ENCODE measurements around the gene WDR36. TPM values are rescaled to one million over a fixed set of nuclear protein-coding genes. Genes with fewer than 3 reads are reported as not detected.

The WDR36 gene
- polyA plus RNA-seq, 3 donors, result 7.2 to 8.7 (median 8.2) TPM

GRCh38 chr5:111142932-111143331 lies 50.8 kb downstream of the WDR36 start:
- peaks cover 0 to 4% (median 0%) of the 10 kb centered on the region in 3 donors for H3K27me3 Mint-ChIP-seq (ENCODE audit: low read depth in 3 of 3)
- no peaks in the 10 kb centered on the region for H4K20me1 ChIP-seq (ENCODE audit: insufficient read depth, low read length)
- peaks cover 3% of the 10 kb centered on the region for H3K4me1 Mint-ChIP-seq
- H3K9me3 ChIP-seq (replicated peaks in 1 of 2; ENCODE audit: control insufficient read depth in 1 of 2, insufficient read depth in 1 of 2, low read length in 2 of 2), result no peaks in the 10 kb centered on the region
- no CpG with 5 or more reads among the region's 4 CpGs for WGBS (ENCODE audit: insufficient coverage)
- no peak for TF ChIP-seq CTCF (IDR thresholded peaks at IDR 0.05)
- no peak overlapping the region for H3K9ac ChIP-seq (ENCODE audit: insufficient read depth, low read length, poor library complexity, severe bottlenecking)
- H3K9me3 Mint-ChIP-seq, result peaks cover 0 to 2% (median 0%) of the 10 kb centered on the region in 7 donors
- DNase-seq, result no peak
- H3K4me1 ChIP-seq (ENCODE audit: control insufficient read depth in 1 of 2, insufficient read depth in 2 of 2, low read length in 2 of 2), result peaks cover 0 to under 1% of the 10 kb centered on the region in 2 donors
- H3K36me3 Mint-ChIP-seq, result no peaks in the 10 kb centered on the region
- no peaks in the 10 kb centered on the region for H3K27me3 ChIP-seq (ENCODE audit: control insufficient read depth in 2 of 2, insufficient read depth in 2 of 2, low read length in 2 of 2)
- intact Hi-C loops (cut with micrococcal nuclease), result no loop called here
- H3K4me3 ChIP-seq (replicated peaks in 1 of 3; ENCODE audit: low read depth in 2 of 3, low read length in 3 of 3), result no peak overlapping the region
- no peak overlapping the region for H3K27ac Mint-ChIP-seq
- H3K79me2 ChIP-seq (ENCODE audit: insufficient read depth, low read length), result no peaks in the 10 kb centered on the region
- no peak overlapping the region for H2AFZ ChIP-seq (ENCODE audit: insufficient read depth, low read depth, low read length, poor library complexity, severe bottlenecking)
- H3K27ac ChIP-seq (ENCODE audit: low read depth in 1 of 2, low read length in 2 of 2), result no peak overlapping the region
- H3K36me3 ChIP-seq (replicated peaks in 1 of 2; ENCODE audit: control insufficient read depth in 1 of 2, insufficient read depth in 2 of 2, low read length in 2 of 2), result no peaks in the 10 kb centered on the region
- H3K4me2 ChIP-seq (replicated peaks; ENCODE audit: extremely low read depth, low read length, poor library complexity, severe bottlenecking), result no peak overlapping the region
- H3K4me3 Mint-ChIP-seq, result no peak overlapping the region

GRCh38 chr5:111143910-111144309 lies 51.8 kb downstream of the WDR36 start:
- H3K79me2 ChIP-seq (ENCODE audit: insufficient read depth, low read length), result no peaks in the 10 kb centered on the region
- no peak overlapping the region for H3K27ac ChIP-seq (ENCODE audit: low read depth in 1 of 2, low read length in 2 of 2)
- no peak overlapping the region for H3K9ac ChIP-seq (ENCODE audit: insufficient read depth, low read length, poor library complexity, severe bottlenecking)
- TF ChIP-seq CTCF (IDR thresholded peaks at IDR 0.05), result no peak
- no peak overlapping the region for H3K4me2 ChIP-seq (replicated peaks; ENCODE audit: extremely low read depth, low read length, poor library complexity, severe bottlenecking)
- H3K27me3 ChIP-seq (ENCODE audit: control insufficient read depth in 2 of 2, insufficient read depth in 2 of 2, low read length in 2 of 2), result no peaks in the 10 kb centered on the region
- no peak overlapping the region for H3K4me3 ChIP-seq (replicated peaks in 1 of 3; ENCODE audit: low read depth in 2 of 3, low read length in 3 of 3)
- Mint-ChIP-seq H3K9me3 (peaks cover 0 to 2% (median 0%) of the 10 kb centered on the region in 7 donors), H3K4me1 (no peaks in the 10 kb centered on the region), H3K27me3 (ENCODE audit: low read depth in 3 of 3) (peaks cover 0 to 4% (median 3%) of the 10 kb centered on the region in 3 donors), H3K4me3 (no peak overlapping the region), H3K36me3 (no peaks in the 10 kb centered on the region), H3K27ac (no peak overlapping the region)
- no peaks in the 10 kb centered on the region for H3K9me3 ChIP-seq (replicated peaks in 1 of 2; ENCODE audit: control insufficient read depth in 1 of 2, insufficient read depth in 1 of 2, low read length in 2 of 2)
- intact Hi-C loops (cut with micrococcal nuclease), result no loop called here
- no peaks in the 10 kb centered on the region for H3K4me1 ChIP-seq (ENCODE audit: control insufficient read depth in 1 of 2, insufficient read depth in 2 of 2, low read length in 2 of 2)
- no peaks in the 10 kb centered on the region for H3K36me3 ChIP-seq (replicated peaks in 1 of 2; ENCODE audit: control insufficient read depth in 1 of 2, insufficient read depth in 2 of 2, low read length in 2 of 2)
- 43% methylated on average over 2 of the region's 5 CpGs for WGBS (ENCODE audit: insufficient coverage)
- H4K20me1 ChIP-seq (ENCODE audit: insufficient read depth, low read length), result no peaks in the 10 kb centered on the region
- DNase-seq, result no peak
- no peak overlapping the region for H2AFZ ChIP-seq (ENCODE audit: insufficient read depth, low read depth, low read length, poor library complexity, severe bottlenecking)

All from CD14-positive monocyte (primary cell).